SU-DHL-6 (cell line): ENCODE measurements around the gene PRMT1.
"Not testable (repeated sequence)": the region's sequence is repeated elsewhere in the genome, so short reads cannot be mapped to it uniquely, and the experiment has no call there.

Experiments
- H2AFZ ChIP-seq: fragments of 200-600 bp; sonication (generic); 2 replicates; pipeline ENCODE4 v1.6.1; 2014; ENCODE audit warnings: low read depth, mild to moderate bottlenecking, moderate library complexity, mixed read lengths, antibody characterized with exemption, low read length; ENCODE audit not compliant: severe bottlenecking
- H3F3A ChIP-seq: fragments of 200-600 bp; shearing (Covaris generic); 2 replicates; pipeline ENCODE4 v1.6.0; 2016; ENCODE audit warnings: antibody characterized with exemption, mild to moderate bottlenecking; ENCODE audit not compliant: insufficient read depth
- H3K27ac ChIP-seq: fragments of 200-600 bp; sonication (generic); 2 replicates; pipeline ENCODE4 v1.5.1; 2016; ENCODE audit warnings: low read depth, mild to moderate bottlenecking, low read length, moderate library complexity, mixed read lengths
- H3K27me3 ChIP-seq: fragments of 200-600 bp; sonication (generic), shearing (Covaris generic); 2 replicates; pipeline ENCODE4 v1.6.0; 2014; ENCODE audit warnings: mild to moderate bottlenecking, low read length
- H3K36me3 ChIP-seq: fragments of 200-600 bp; sonication (generic); 2 replicates; pipeline ENCODE4 v1.6.1; 2014; ENCODE audit warnings: mild to moderate bottlenecking, low read length, mixed read lengths
- H3K4me2 ChIP-seq: fragments of 300-600, 200-600 bp; shearing (Covaris generic), sonication (generic); 2 replicates; pipeline ENCODE4 v1.6.0; 2014; ENCODE audit warnings: low read length, low read depth, mild to moderate bottlenecking; ENCODE audit not compliant: poor library complexity, severe bottlenecking
- H3K4me3 ChIP-seq: fragments of 200-600 bp; sonication (generic); 2 replicates; pipeline ENCODE4 v1.5.1; 2014; ENCODE audit warnings: antibody characterized with exemption, low read length, mild to moderate bottlenecking, mixed read lengths; ENCODE audit not compliant: insufficient read depth, poor library complexity, severe bottlenecking
- H3K79me2 ChIP-seq: fragments of 200-600 bp; sonication (generic); 2 replicates; pipeline ENCODE4 v1.6.1; 2014; ENCODE audit warnings: mild to moderate bottlenecking, low read length, moderate library complexity; ENCODE audit not compliant: insufficient read depth
- H3K9ac ChIP-seq: fragments of 200-600 bp; sonication (generic); 2 replicates; pipeline ENCODE4 v1.7.0; 2014; ENCODE audit warnings: mild to moderate bottlenecking, low read length
- H3K9me2 ChIP-seq: fragments of 200-600 bp; sonication (generic); replicated peaks from 2 replicates; pipeline ENCODE4 v1.6.1; 2014; ENCODE audit warnings: low read length; ENCODE audit not compliant: insufficient read depth
- H3K9me3 ChIP-seq: fragments of 200-600 bp; sonication (generic); 2 replicates; pipeline ENCODE4 v1.6.1; 2014; ENCODE audit warnings: low read length, mixed read lengths; ENCODE audit not compliant: insufficient read depth
- H4K20me1 ChIP-seq: fragments of 200-600 bp; sonication (generic); 2 replicates; pipeline ENCODE4 v1.6.1; 2014; ENCODE audit warnings: low read depth, mild to moderate bottlenecking, antibody characterized with exemption, low read length, moderate library complexity, mixed read lengths
- EZH2phosphoT487 ChIP-seq: fragments of 200-600 bp; sonication (generic), shearing (Covaris generic); conservative IDR thresholded peaks from 2 replicates; pipeline ENCODE4 v1.6.1; 2018; ENCODE audit warnings: mild to moderate bottlenecking, antibody characterized with exemption, low read length, moderate library complexity, mixed read lengths
- TF ChIP-seq, protein P1 (sequence below): fragments of 200-600 bp; sonication (generic); IDR thresholded peaks from one replicate; pipeline ENCODE4 v1.5.1; 2017; ENCODE audit warnings: antibody characterized with exemption, mild to moderate bottlenecking, low read length, moderate library complexity; ENCODE audit not compliant: insufficient read depth, poor library complexity, severe bottlenecking

PRMT1 gene

GRCh38 chr19:49718991-49719390 lies 41.9 kb downstream of the PRMT1 start:
- Histone ChIP-seq H3K9me2 (no peaks in the 10 kb centered on the region), H4K20me1 (no peaks in the 10 kb centered on the region), H3K27me3 (no peaks in the 10 kb centered on the region), H3K9me3 (peaks cover 6% of the 10 kb centered on the region; the same call in 1 of the 2 replicates), H3F3A (no peaks in the 10 kb centered on the region), H3K4me3 (no peak overlapping the region), H2AFZ (no peak overlapping the region), H3K27ac (no peak overlapping the region), H3K36me3 (no peaks in the 10 kb centered on the region), H3K4me2 (no peak overlapping the region), H3K79me2 (no peaks in the 10 kb centered on the region), H3K9ac (no peak overlapping the region)
- TF ChIP-seq, protein P1, sequence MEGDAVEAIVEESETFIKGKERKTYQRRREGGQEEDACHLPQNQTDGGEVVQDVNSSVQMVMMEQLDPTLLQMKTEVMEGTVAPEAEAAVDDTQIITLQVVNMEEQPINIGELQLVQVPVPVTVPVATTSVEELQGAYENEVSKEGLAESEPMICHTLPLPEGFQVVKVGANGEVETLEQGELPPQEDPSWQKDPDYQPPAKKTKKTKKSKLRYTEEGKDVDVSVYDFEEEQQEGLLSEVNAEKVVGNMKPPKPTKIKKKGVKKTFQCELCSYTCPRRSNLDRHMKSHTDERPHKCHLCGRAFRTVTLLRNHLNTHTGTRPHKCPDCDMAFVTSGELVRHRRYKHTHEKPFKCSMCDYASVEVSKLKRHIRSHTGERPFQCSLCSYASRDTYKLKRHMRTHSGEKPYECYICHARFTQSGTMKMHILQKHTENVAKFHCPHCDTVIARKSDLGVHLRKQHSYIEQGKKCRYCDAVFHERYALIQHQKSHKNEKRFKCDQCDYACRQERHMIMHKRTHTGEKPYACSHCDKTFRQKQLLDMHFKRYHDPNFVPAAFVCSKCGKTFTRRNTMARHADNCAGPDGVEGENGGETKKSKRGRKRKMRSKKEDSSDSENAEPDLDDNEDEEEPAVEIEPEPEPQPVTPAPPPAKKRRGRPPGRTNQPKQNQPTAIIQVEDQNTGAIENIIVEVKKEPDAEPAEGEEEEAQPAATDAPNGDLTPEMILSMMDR = no peak
- no peak for TF ChIP-seq EZH2phosphoT487

- not testable (repeated sequence) for H3K27me3 ChIP-seq, H4K20me1 ChIP-seq, H3K27ac ChIP-seq, H3K4me3 ChIP-seq, H3K36me3 ChIP-seq, H3K79me2 ChIP-seq, H2AFZ ChIP-seq, H3K9me3 ChIP-seq, H3K4me2 ChIP-seq, H3F3A ChIP-seq, H3K9me2 ChIP-seq, H3K9ac ChIP-seq
Measured at GRCh38 chr19:49719420-49719819, 42.3 kb downstream of the PRMT1 start.

DNA sequence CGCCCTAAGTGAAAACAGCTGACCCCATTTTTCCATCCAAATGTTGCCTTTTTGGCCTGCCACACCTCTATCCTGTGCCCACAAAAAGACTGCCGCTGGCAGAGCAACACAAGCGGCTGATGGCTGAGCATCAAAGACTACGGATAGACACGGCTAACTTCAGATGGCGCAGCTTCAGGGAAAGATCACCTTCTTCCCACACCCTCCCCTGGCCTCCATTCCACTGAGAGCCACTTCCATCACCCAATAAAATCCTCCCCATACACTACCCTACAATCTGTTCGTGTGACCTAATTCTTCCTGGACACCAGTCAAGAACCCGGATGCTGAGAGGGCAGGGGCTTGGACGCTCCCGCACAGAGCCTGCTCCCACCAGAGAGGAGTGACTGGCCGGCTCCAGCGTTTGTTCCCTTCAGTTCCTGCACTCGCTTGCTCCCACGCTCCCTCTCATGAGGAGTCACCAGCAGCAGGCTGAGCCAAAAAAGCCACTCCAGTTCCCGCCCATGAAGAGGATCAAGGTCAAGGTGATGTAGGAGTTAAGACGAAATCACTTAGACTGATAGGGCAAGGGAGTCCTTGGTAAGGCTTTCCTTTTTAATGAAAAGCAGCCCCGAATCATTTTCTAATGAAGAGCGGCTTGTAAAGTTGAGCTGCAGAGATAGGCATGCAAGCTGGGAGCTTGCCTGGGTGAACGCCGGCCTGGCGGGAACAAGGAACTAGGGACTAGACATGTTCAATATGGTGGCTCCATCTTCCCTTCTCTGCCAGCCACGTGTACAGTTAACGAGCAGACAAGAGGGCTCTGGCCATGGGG lies 50.4 kb downstream of the PRMT1 start:
- Histone ChIP-seq H3K9ac (no peak overlapping the region), H4K20me1 (no peaks in the 10 kb centered on the region), H3K9me2 (no peaks in the 10 kb centered on the region), H3K9me3 (no peaks in the 10 kb centered on the region), H3K4me3 (no peak overlapping the region), H3K27me3 (no peaks in the 10 kb centered on the region), H3K36me3 (no peaks in the 10 kb centered on the region), H3K27ac (no peak overlapping the region), H3K4me2 (no peak overlapping the region), H2AFZ (no peak overlapping the region), H3F3A (no peaks in the 10 kb centered on the region), H3K79me2 (no peaks in the 10 kb centered on the region)
- TF ChIP-seq, protein P1 = no peak
- TF ChIP-seq EZH2phosphoT487 = no peak

GRCh38 chr19:49730166-49730565 lies 53.1 kb downstream of the PRMT1 start:
- TF ChIP-seq, protein P1 = no peak
- no peak for TF ChIP-seq EZH2phosphoT487
- H2AFZ ChIP-seq = no peak overlapping the region
- H3K9ac ChIP-seq = no peak overlapping the region
- no peaks in the 10 kb centered on the region for H3K27me3 ChIP-seq
- H3K4me2 ChIP-seq = no peak overlapping the region
- H3K9me2 ChIP-seq = no peaks in the 10 kb centered on the region
- no peak overlapping the region for H3K27ac ChIP-seq
- no peaks in the 10 kb centered on the region for H4K20me1 ChIP-seq
- H3K36me3 ChIP-seq = no peaks in the 10 kb centered on the region
- no peaks in the 10 kb centered on the region for H3F3A ChIP-seq
- no peaks in the 10 kb centered on the region for H3K79me2 ChIP-seq
- H3K9me3 ChIP-seq = no peaks in the 10 kb centered on the region
- no peak overlapping the region for H3K4me3 ChIP-seq
